Mesendoderm (in vitro differentiated cells): ENCODE results near the gene ZNF280A.
A peak's percentile ranks its signal among the peaks of the same experiment; 100 is the strongest.
"Not testable (repeated sequence)": the region's sequence is repeated elsewhere in the genome, so short reads cannot be mapped to it uniquely, and the experiment has no call there.

Experiments
- DNase-seq: peaks from one replicate; pipeline ENCODE4 v3.0.0; 2013
- H2AK5ac ChIP-seq: 2 replicates; pipeline ENCODE4 v1.6.1; 2013; ENCODE audit warnings: low read length, inconsistent platforms
- H2BK120ac ChIP-seq: 2 replicates; pipeline ENCODE4 v1.6.1; 2013; ENCODE audit warnings: low read depth, mild to moderate bottlenecking, low read length, moderate library complexity, mixed read lengths
- H2BK15ac ChIP-seq: replicated peaks from 2 replicates; pipeline ENCODE4 v1.6.1; 2013; ENCODE audit warnings: low read depth, mild to moderate bottlenecking, moderate library complexity
- H2BK5ac ChIP-seq: 2 replicates; pipeline ENCODE4 v1.6.1; 2013; ENCODE audit warnings: low read length, inconsistent platforms
- H3K18ac ChIP-seq: 2 replicates; pipeline ENCODE4 v1.6.1; 2013; ENCODE audit warnings: mild to moderate bottlenecking, low read length, mixed read lengths
- H3K23ac ChIP-seq: one replicate; pipeline ENCODE4 v1.6.1; 2013; ENCODE audit warnings: low read length
- H3K27ac ChIP-seq: 2 replicates; pipeline ENCODE4 v1.5.1; 2013; ENCODE audit warnings: low read depth, mild to moderate bottlenecking, inconsistent platforms, low read length, moderate library complexity
- H3K27me3 ChIP-seq: 2 replicates; pipeline ENCODE4 v1.6.1; 2013; ENCODE audit warnings: low read length, control low read depth, mild to moderate bottlenecking, inconsistent platforms; ENCODE audit not compliant: insufficient read depth, poor library complexity
- H3K36me3 ChIP-seq: 2 replicates; pipeline ENCODE4 v1.6.1; 2013; ENCODE audit warnings: low read length, inconsistent platforms; ENCODE audit not compliant: control insufficient read depth, insufficient read depth
- H3K4ac ChIP-seq: one replicate; pipeline ENCODE4 v1.6.1; 2013; ENCODE audit warnings: low read depth, mild to moderate bottlenecking, low read length, moderate library complexity
- H3K4me1 ChIP-seq: 2 replicates; pipeline ENCODE4 v1.6.1; 2013; ENCODE audit warnings: low read depth, low read length, inconsistent platforms; ENCODE audit not compliant: control insufficient read depth
- H3K4me2 ChIP-seq: 2 replicates; pipeline ENCODE4 v1.6.1; 2013; ENCODE audit warnings: low read length
- H3K4me3 ChIP-seq: 2 replicates; pipeline ENCODE4 v1.5.1; 2013; ENCODE audit warnings: mild to moderate bottlenecking, low read length
- H3K56ac ChIP-seq: one replicate; pipeline ENCODE4 v1.6.1; 2013; ENCODE audit warnings: low read length
- H3K79me1 ChIP-seq: 2 replicates; pipeline ENCODE4 v1.6.1; 2013; ENCODE audit warnings: low read length, inconsistent platforms
- H3K79me2 ChIP-seq: 2 replicates; pipeline ENCODE4 v1.6.1; 2013; ENCODE audit warnings: mild to moderate bottlenecking, low read length; ENCODE audit not compliant: control insufficient read depth, insufficient read depth
- H3K9ac ChIP-seq: 2 replicates; pipeline ENCODE4 v1.6.1; 2013; ENCODE audit warnings: low read length, inconsistent platforms
- H4K5ac ChIP-seq: one replicate; pipeline ENCODE4 v1.6.1; 2013; ENCODE audit warnings: low read length
- H4K8ac ChIP-seq: one replicate; pipeline ENCODE4 v1.6.1; 2013; ENCODE audit warnings: low read depth, mild to moderate bottlenecking, control low read depth, low read length, moderate library complexity
- WGBS: extraction: QIAGEN DNeasy Blood & Tissue Kit; methylation state at CpG from one replicate; pipeline ENCODE4 v1.1.7; 2013; ENCODE audit warnings: low lambda C conversion rate, missing lambda C conversion rate; ENCODE audit not compliant: insufficient coverage; ENCODE audit errors: extremely low coverage; 5-methylcytosine and 5-hydroxymethylcytosine counted together

Gene ZNF280A

DNA sequence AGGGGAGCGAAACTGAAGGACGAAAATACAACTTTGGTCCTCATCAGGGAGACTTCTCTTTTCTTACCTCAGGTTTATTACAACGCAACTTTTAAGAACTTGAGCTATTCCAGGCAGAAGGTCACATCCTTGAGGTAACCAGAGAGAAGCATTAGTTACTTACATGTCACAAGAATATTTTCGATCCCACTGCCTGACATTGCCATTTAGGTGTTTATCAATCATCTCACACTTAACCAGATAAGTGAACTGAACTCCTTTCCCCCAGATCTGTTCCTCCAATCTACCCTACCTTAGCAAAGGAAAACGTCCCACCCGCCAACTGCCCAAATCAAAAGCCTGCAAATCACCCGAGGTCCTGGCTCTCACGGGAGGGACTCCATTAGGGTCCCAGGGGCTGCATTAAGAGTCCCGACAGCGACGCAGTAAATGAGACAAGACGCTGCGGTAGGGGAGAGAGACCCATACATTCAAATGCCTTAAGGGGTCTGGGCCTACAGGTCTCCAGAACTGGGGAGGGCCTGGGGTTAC, 12.3 kb downstream of the ZNF280A start:
- DNase-seq: peak; percentile 25
- Histone ChIP-seq H4K5ac (no peak overlapping the region), H2BK120ac (no peak overlapping the region), H2BK15ac (no peak overlapping the region), H3K36me3 (no peaks in the 10 kb centered on the region), H3K9ac (peak overlapping the region; percentile 94), H3K18ac (peak overlapping the region; percentile 4), H3K4me2 (peak overlapping the region; percentile 74), H4K8ac (peak overlapping the region; percentile 84), H2BK5ac (no peak overlapping the region), H2AK5ac (no peak overlapping the region), H3K23ac (no peak overlapping the region), H3K79me1 (peaks cover 5% of the 10 kb centered on the region), H3K4me1 (no peaks in the 10 kb centered on the region), H3K79me2 (no peaks in the 10 kb centered on the region), H3K4me3 (peak overlapping the region; percentile 90), H3K27ac (no peak overlapping the region), H3K4ac (no peak overlapping the region), H3K27me3 (no peaks in the 10 kb centered on the region), H3K56ac (peak overlapping the region; percentile 94)
- WGBS: no CpG with 5 or more reads among the region's 13 CpGs

DNA sequence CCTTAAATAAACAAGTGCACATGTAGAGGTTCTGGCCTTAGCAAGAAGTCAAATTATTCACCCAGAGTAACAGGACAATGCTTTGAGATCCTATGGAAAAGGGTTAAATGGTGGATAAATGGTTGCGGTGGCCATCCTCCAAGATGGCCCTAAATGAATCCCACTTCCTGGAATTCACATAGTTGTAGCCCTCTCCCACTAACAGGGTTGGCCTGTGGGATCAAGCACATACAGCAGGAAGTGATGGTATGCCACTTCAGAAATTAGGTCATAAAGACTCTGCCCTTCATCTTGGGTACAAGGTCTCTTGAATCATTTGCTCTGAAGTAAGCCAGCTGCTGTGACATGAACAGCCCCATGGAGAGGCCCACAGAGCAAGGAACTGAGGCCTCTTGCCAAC, 13.3 kb downstream of the ZNF280A start:
- no peak overlapping the region for H3K56ac ChIP-seq
- no peak overlapping the region for H3K27ac ChIP-seq
- no CpG with 5 or more reads among the region's 1 CpG for WGBS
- H3K79me2 ChIP-seq: no peaks in the 10 kb centered on the region
- H2BK15ac ChIP-seq: no peak overlapping the region
- H2BK5ac ChIP-seq: no peak overlapping the region
- no peak overlapping the region for H3K4ac ChIP-seq
- no peak overlapping the region for H2BK120ac ChIP-seq
- H3K4me2 ChIP-seq: no peak overlapping the region
- H3K9ac ChIP-seq: no peak overlapping the region
- no peak overlapping the region for H4K5ac ChIP-seq
- H3K27me3 ChIP-seq: no peaks in the 10 kb centered on the region
- H3K4me1 ChIP-seq: no peaks in the 10 kb centered on the region
- H3K36me3 ChIP-seq: no peaks in the 10 kb centered on the region
- H3K18ac ChIP-seq: no peak overlapping the region
- H3K23ac ChIP-seq: no peak overlapping the region
- no peak overlapping the region for H4K8ac ChIP-seq
- no peak overlapping the region for H2AK5ac ChIP-seq
- H3K79me1 ChIP-seq: peaks cover 5% of the 10 kb centered on the region
- DNase-seq: no peak
- no peak overlapping the region for H3K4me3 ChIP-seq

DNA sequence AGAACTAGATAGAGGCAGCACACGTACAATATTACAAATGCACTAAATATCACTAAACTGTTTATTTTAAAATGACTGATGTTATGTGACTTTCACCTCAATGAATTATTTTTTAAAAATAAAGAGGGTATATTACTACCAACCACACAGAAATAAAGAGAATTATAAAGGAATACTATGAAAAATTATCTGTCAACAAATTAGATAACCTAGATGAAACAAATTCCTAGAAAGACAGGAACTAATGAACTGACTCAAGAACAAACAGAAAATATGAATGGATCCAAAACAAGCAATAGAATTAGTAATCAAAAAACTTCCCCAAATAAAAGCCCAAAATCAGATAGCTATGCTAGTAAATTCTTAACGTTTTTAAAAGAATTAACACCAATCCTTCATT, 21.8 kb downstream of the ZNF280A start:
- H2BK120ac ChIP-seq: no peak overlapping the region
- H4K8ac ChIP-seq: no peak overlapping the region
- no CpG with 5 or more reads among the region's 2 CpGs for WGBS
- H4K5ac ChIP-seq: no peak overlapping the region
- no peaks in the 10 kb centered on the region for H3K79me2 ChIP-seq
- H3K4me1 ChIP-seq: no peaks in the 10 kb centered on the region
- H3K36me3 ChIP-seq: no peaks in the 10 kb centered on the region
- H2AK5ac ChIP-seq: no peak overlapping the region
- H3K27me3 ChIP-seq: no peaks in the 10 kb centered on the region
- H2BK5ac ChIP-seq: no peak overlapping the region
- H3K9ac ChIP-seq: no peak overlapping the region
- H3K18ac ChIP-seq: no peak overlapping the region
- no peak overlapping the region for H2BK15ac ChIP-seq
- H3K27ac ChIP-seq: no peak overlapping the region
- no peak for DNase-seq
- no peak overlapping the region for H3K4me2 ChIP-seq
- H3K79me1 ChIP-seq: no peaks in the 10 kb centered on the region
- no peak overlapping the region for H3K23ac ChIP-seq
- no peak overlapping the region for H3K4ac ChIP-seq
- H3K56ac ChIP-seq: no peak overlapping the region
- no peak overlapping the region for H3K4me3 ChIP-seq

DNA sequence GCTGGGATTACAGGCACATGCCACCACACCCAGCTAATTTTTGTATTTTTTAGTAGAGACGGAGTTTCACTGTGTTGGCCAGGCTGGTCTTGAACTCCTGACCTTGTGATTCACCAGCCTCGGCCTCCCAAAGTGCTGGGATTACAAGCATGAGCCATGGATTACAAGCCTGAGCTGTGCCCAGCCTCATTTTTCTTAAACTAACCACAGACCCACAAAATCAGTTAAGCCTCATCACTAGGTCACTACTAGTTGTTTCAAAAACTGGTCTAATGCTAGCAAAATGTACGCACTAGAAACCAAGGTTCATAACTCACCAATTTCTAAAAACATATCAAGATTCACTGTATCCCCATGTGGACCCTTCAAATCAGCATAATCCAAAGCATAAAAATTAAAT, 28.5 kb downstream of the ZNF280A start:
- not testable (repeated sequence) for H3K23ac ChIP-seq, H3K18ac ChIP-seq, H3K9ac ChIP-seq, H3K79me2 ChIP-seq, H3K27me3 ChIP-seq, H3K56ac ChIP-seq, H3K27ac ChIP-seq, H3K4me1 ChIP-seq, H2BK120ac ChIP-seq, H3K4me2 ChIP-seq, H2BK5ac ChIP-seq, H3K4ac ChIP-seq, H3K36me3 ChIP-seq, H3K79me1 ChIP-seq, H3K4me3 ChIP-seq, H4K8ac ChIP-seq, H2AK5ac ChIP-seq, H2BK15ac ChIP-seq, DNase-seq, H4K5ac ChIP-seq
- WGBS: no CpG with 5 or more reads among the region's 3 CpGs

DNA sequence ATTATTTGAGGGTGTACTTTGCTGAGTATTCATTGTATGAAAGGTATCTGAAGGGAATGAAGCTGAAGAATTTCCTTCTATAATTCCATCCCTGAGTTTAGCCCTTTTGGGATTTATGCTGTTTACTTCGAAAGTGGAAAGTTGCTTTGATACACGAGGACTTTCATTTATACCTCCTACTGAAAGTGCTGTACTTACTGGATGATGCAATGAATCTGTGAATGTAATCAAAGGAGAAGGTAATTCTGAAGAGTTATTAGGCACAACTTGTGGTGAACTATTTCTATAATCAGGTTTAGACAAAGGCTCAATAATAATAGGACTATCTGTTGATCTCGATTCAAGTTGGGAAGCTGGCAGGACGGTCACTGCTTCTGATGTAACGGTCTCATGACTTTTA, 31.3 kb downstream of the ZNF280A start:
- no peak overlapping the region for H3K4me3 ChIP-seq
- no peaks in the 10 kb centered on the region for H3K4me1 ChIP-seq
- no peak overlapping the region for H4K8ac ChIP-seq
- H2AK5ac ChIP-seq: no peak overlapping the region
- H3K18ac ChIP-seq: no peak overlapping the region
- no peak overlapping the region for H3K4me2 ChIP-seq
- no peaks in the 10 kb centered on the region for H3K27me3 ChIP-seq
- H3K79me1 ChIP-seq: no peaks in the 10 kb centered on the region
- H3K9ac ChIP-seq: no peak overlapping the region
- no peak for DNase-seq
- H3K27ac ChIP-seq: no peak overlapping the region
- H2BK5ac ChIP-seq: no peak overlapping the region
- H3K36me3 ChIP-seq: peaks cover 2% of the 10 kb centered on the region
- H2BK120ac ChIP-seq: no peak overlapping the region
- H3K23ac ChIP-seq: no peak overlapping the region
- no peaks in the 10 kb centered on the region for H3K79me2 ChIP-seq
- H4K5ac ChIP-seq: no peak overlapping the region
- no peak overlapping the region for H2BK15ac ChIP-seq
- no peak overlapping the region for H3K4ac ChIP-seq
- no peak overlapping the region for H3K56ac ChIP-seq
- no CpG with 5 or more reads among the region's 5 CpGs for WGBS

DNA sequence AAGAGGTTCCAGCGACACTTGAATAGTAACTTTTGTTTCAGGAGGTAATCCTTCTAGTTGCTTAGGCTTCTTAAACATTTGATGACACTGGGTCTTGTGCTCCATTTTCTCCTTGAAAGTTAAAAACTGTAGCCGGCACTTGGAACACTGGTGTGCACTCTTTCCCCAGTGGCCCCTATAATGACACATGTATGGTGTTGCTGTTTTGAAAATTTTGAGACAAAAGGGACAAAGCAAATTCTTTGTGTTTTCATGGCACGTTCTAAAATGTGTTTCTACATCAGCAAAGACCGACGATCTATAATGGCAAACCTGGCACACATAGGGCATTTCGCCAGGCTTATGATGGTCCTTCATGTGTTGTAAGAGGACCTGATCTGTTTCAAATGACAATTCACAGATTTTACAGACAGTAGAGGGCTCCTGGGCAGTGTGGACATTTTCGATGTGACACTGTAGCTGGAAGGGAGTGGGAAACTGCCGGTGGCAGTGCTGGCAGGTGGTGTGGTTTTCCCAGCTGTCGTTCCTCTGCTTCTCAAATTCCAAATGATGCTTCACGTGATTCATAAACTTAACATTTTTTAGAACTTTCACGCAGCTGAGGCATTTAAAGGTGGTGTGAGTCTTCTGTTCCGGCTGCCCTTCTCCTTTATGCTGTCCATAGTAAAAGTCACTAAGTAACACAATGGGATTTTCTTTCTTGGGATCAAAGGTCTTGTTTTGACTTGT, 32.0 kb downstream of the ZNF280A start:
- Histone ChIP-seq H3K79me2 (no peaks in the 10 kb centered on the region), H3K56ac (no peak overlapping the region), H3K36me3 (peaks cover 2% of the 10 kb centered on the region), H3K27me3 (no peaks in the 10 kb centered on the region), H2BK5ac (no peak overlapping the region), H3K4me2 (no peak overlapping the region), H3K18ac (no peak overlapping the region), H2BK120ac (no peak overlapping the region), H3K23ac (no peak overlapping the region), H3K4me1 (no peaks in the 10 kb centered on the region), H4K8ac (no peak overlapping the region), H2AK5ac (no peak overlapping the region), H3K27ac (no peak overlapping the region), H3K4ac (no peak overlapping the region), H4K5ac (no peak overlapping the region), H3K4me3 (no peak overlapping the region), H3K79me1 (no peaks in the 10 kb centered on the region), H2BK15ac (no peak overlapping the region), H3K9ac (no peak overlapping the region)
- DNase-seq: no peak
- no CpG with 5 or more reads among the region's 12 CpGs for WGBS
